Pancreas (tissue), 10 donors: Measurements from ENCODE around the gene PISD. TPM values are rescaled to one million over a fixed set of nuclear protein-coding genes. Genes with fewer than 3 reads are reported as not detected.
A peak's percentile ranks its signal among the peaks of the same experiment; 100 is the strongest.

Source experiments
- ATAC-seq, 4 donors: fragments of 200-7000 bp; cut with Tn5 transposase; one replicate each; pipeline versions ENCODE4 v1.8.0 to v1.9.1; 2020; ENCODE audit warnings: mild to moderate bottlenecking in 4 of 4, moderate library complexity in 4 of 4
- DNase-seq, 6 donors: peaks; one replicate each; pipeline ENCODE4 v3.0.0-alpha.2; 2020
- FAIRE-seq: peaks from 2 replicates; lab custom pipeline; 2012; peaks lifted over from hg19 to GRCh38; lab: Jason Lieb, UNC
- H3K27ac ChIP-seq, 4 donors: fragments of 200-600 bp; sonication (generic); 1 replicate in 3 of 4; 2 replicates in 1 of 4; pipeline versions ENCODE4 v1.5.0 to v1.8.0; 2020
- H3K27me3 ChIP-seq, 4 donors: fragments of 200-600 bp; one replicate each; pipeline ENCODE4 v1.8.0; 2021
- H3K36me3 ChIP-seq, 3 donors: fragments of 200-600 bp; sonication (generic) in 1 of 3; one replicate each; pipeline versions ENCODE4 v1.5.0 to v1.8.0; 2020 to 2021
- H3K4me1 ChIP-seq, 3 donors: fragments of 200-600 bp; one replicate each; pipeline ENCODE4 v1.8.0; 2021
- H3K4me3 ChIP-seq, 4 donors: fragments of 200-600 bp; sonication (generic) in 2 of 4; one replicate each; pipeline versions ENCODE4 v1.5.0 to v1.8.0; 2020 to 2021
- H3K9me3 ChIP-seq, 4 donors: fragments of 200-600 bp; one replicate each; pipeline ENCODE4 v1.8.0; 2021
- WGBS, 2 donors: extraction: QIAGEN DNeasy Blood & Tissue Kit; methylation state at CpG; one replicate each; pipeline ENCODE4 v1.1.7; 2013; 5-methylcytosine and 5-hydroxymethylcytosine counted together
- intact Hi-C, 3 donors: fragments of 100-400 bp; cut with DNase I; formaldehyde crosslinking; loops; one replicate each; pipeline versions ENCODE4 v1.11.1 to v1.14.2; 2022
- polyA plus RNA-seq, 2 donors: library from polyadenylated mRNA; stranded (reverse); fragments of 200-250 nt; gene quantifications; one replicate each; pipeline ENCODE4 v1.2.3, GENCODE V29; 2013
- total RNA-seq, 6 donors: library from RNA; stranded (reverse); fragmentation: NEBNext Ultra II Directional in 4 of 6; extraction: Animal tissue kit (Norgen Biotek cat#: 25700) in 4 of 6; gene quantifications; one replicate each; pipeline versions ENCODE4 v1.2.1 to v1.2.4, GENCODE V29; 2021 to 2023
- TF ChIP-seq, protein P1 (sequence below), 4 donors: fragments of 200-600 bp; sonication (generic) in 3 of 4; IDR thresholded peaks; one replicate each; pipeline versions ENCODE4 v1.5.0 to v1.8.0; 2021; ENCODE audit warnings: antibody characterized with exemption in 4 of 4
- donor health status: healthy with polysubstance abuse.
- donor health status: DM: no; HTN: no; CAD: no; lungs with moderate emphysema.
- donor health status: DM: no; HTN: no; CAD: no.
- donor health status: control.
- donor health status: control.
- donor health status: Bipolar disorder and iron deficiency.
- donor health status: DM: yes; HTN: yes; CAD: no.
- donor health status: DM: no; HTN: no; CAD: no.
- donor health status: DM: no; HTN: no; CAD: no.
- donor health status: DM: yes; HTN: yes; CAD: no.

The PISD gene
- total and polyA plus RNA-seq, 8 donors, result 11.6 to 48.3 (median 19.2) TPM

- Histone ChIP-seq H3K27ac (no peak overlapping the region), H3K4me1 (no peaks in the 10 kb centered on the region), H3K9me3 (no peaks in the 10 kb centered on the region), H3K4me3 (no peak overlapping the region), H3K36me3 (no peaks in the 10 kb centered on the region), H3K27me3 (no peaks in the 10 kb centered on the region)
- WGBS, 2 donors, result 85 to 87% methylated on average over 9 of the region's 9 CpGs
- ATAC-seq, result peak; percentile 49 to 86 (median 71)
- FAIRE-seq, result no peak
- TF ChIP-seq, protein P1, sequence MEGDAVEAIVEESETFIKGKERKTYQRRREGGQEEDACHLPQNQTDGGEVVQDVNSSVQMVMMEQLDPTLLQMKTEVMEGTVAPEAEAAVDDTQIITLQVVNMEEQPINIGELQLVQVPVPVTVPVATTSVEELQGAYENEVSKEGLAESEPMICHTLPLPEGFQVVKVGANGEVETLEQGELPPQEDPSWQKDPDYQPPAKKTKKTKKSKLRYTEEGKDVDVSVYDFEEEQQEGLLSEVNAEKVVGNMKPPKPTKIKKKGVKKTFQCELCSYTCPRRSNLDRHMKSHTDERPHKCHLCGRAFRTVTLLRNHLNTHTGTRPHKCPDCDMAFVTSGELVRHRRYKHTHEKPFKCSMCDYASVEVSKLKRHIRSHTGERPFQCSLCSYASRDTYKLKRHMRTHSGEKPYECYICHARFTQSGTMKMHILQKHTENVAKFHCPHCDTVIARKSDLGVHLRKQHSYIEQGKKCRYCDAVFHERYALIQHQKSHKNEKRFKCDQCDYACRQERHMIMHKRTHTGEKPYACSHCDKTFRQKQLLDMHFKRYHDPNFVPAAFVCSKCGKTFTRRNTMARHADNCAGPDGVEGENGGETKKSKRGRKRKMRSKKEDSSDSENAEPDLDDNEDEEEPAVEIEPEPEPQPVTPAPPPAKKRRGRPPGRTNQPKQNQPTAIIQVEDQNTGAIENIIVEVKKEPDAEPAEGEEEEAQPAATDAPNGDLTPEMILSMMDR (IDR thresholded peaks at IDR 0.05), result no peak
- peak in 2 of 6 donors; percentile 40 to 65 for DNase-seq
- intact Hi-C loops, result no loop called here
Observed at GRCh38 chr22:31605851-31606585, 56.0 kb downstream of the PISD start.

DNA sequence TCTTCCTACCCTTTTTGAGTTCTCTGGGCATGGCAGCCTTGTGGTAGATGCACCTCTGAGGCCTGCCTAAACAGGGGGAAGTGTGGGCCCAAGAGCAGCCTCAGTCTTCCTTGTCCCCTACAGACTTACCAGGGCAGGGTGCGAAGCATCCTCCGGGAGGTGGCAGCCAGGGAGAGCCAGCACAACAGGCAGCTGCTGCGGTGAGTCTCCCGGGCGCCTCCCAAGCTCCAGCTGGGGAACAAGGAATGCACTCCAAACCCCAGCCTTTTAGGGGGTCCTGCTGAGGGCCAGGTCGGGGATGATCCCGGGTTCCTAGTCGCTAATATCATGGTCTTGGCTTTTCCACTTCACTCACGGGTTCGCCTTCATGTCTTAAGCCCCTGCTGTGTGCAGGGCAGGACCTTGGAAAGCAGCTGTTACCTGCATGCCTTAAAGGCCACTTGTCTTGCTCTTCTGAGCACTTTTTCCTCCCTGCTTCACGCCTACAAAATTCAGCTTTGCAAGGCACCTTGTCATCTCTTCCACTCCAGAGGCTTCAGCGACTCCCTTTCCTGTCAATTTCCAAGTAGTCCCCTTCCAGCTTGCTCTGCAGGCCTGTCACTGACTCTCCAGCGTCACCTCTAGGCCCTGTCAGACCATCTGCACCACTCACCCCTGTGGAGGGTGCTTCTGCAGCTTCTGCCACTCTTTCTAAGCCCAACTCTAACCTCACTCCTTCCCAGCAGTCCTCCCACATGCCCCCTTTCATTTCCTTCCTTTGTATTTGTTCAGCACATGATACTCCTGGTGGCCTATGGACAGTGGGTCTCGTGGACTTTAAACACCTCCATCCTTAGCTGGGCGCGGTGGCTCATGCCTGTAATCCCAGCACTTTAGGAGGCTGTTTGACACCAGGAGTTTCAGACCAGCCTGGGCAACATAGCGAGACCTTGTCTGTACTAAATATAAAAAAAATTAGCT is 57.0 kb downstream of the PISD start:
- Histone ChIP-seq H3K27ac (no peak overlapping the region), H3K36me3 (no peaks in the 10 kb centered on the region), H3K9me3 (no peaks in the 10 kb centered on the region), H3K4me1 (no peaks in the 10 kb centered on the region), H3K27me3 (no peaks in the 10 kb centered on the region), H3K4me3 (no peak overlapping the region)
- 88 to 89% methylated on average over 17 of the region's 17 CpGs for WGBS, 2 donors
- TF ChIP-seq, protein P1 (IDR thresholded peaks at IDR 0.05), result no peak
- FAIRE-seq, result no peak
- peak in 1 of 6 donors; percentile 39 for DNase-seq
- no peak for ATAC-seq
- intact Hi-C loops, result no loop called here

DNA sequence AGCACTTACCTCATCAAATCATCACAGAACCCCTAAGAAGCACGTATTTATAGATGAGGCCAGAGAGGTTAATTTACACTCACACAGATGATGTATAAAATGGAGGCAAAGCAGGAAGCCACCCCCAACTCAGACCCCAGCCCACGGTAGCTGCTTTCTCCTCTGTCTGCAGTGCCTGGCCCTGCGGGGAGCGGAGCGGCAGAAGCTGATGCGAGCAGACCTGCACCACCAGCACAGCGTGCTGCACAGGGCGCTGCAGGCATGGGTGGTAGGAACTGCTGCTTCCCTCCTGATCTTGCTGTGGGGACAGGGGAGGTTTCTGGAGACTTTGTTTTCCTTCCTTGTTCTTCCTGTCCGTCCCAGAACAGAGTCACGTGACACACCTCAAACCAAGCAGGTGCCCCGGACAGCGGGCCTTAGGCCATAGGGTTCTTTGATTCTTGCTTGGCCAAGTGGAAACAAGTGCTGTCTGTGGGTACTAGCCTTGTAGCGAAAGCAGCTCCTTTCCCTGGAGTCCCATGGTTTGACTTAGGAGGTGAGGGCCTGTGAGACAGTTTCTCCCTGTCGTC is 57.8 kb downstream of the PISD start:
- H3K4me1 ChIP-seq, result no peaks in the 10 kb centered on the region
- H3K4me3 ChIP-seq, result no peak overlapping the region
- intact Hi-C loops, result no loop called here
- 91 to 92% methylated on average over 14 of the region's 14 CpGs for WGBS, 2 donors
- no peaks in the 10 kb centered on the region for H3K27me3 ChIP-seq
- FAIRE-seq, result no peak
- no peak overlapping the region for H3K27ac ChIP-seq
- H3K36me3 ChIP-seq, result no peaks in the 10 kb centered on the region
- H3K9me3 ChIP-seq, result no peaks in the 10 kb centered on the region
- TF ChIP-seq, protein P1 (IDR thresholded peaks at IDR 0.05), result no peak
- DNase-seq, result peak in 1 of 6 donors; percentile 34
- ATAC-seq, result no peak

DNA sequence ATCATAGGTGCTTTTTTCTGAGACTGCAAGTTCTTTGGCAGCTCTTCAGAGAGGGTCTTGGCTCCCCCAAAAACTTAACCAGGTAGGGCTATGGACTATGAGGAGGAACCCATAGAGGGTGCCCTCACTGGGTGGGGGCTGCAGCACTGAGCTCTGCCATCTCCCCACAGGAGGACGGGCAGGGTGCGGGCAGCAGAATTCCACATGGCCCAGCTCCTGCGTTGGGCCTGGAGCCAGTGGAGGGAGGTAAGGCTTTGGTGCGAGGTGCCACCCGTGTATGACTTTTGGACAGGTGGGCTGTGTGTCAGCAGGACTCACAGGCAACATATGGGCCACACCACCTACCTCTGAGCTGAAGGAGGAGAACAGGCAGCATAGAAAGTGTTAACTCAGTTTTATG is 58.4 kb downstream of the PISD start:
- H3K27me3 ChIP-seq, result no peaks in the 10 kb centered on the region
- DNase-seq, result no peak
- H3K4me3 ChIP-seq, result no peak overlapping the region
- H3K36me3 ChIP-seq, result no peaks in the 10 kb centered on the region
- 91 to 99% methylated on average over 5 of the region's 5 CpGs for WGBS, 2 donors
- H3K9me3 ChIP-seq, result no peaks in the 10 kb centered on the region
- H3K4me1 ChIP-seq, result no peaks in the 10 kb centered on the region
- ATAC-seq, result no peak
- TF ChIP-seq, protein P1 (IDR thresholded peaks at IDR 0.05), result no peak
- intact Hi-C loops, result no loop called here
- FAIRE-seq, result no peak
- no peak overlapping the region for H3K27ac ChIP-seq
